ENCODE results near the gene TMTC1. TPM values are rescaled to one million over a fixed set of nuclear protein-coding genes. Genes with fewer than 3 reads are reported as not detected.
"Not testable (repeated sequence)": the region's sequence is repeated elsewhere in the genome, so short reads cannot be mapped to it uniquely, and the experiment has no call there.

TMTC1 gene
- total RNA-seq, 4 donors from 2014 or later, result 16.6 to 47.8 (median 25.6) TPM

- no peaks in the 10 kb centered on the region for H3K9me3 ChIP-seq
- 60 to 84% methylated on average over 4 of the region's 4 CpGs for WGBS, 2 donors
- peaks cover 4 to 5% of the 10 kb centered on the region in 2 donors for H3K4me1 ChIP-seq
- H3K27me3 ChIP-seq, result no peaks in the 10 kb centered on the region
- TF ChIP-seq, protein P1, sequence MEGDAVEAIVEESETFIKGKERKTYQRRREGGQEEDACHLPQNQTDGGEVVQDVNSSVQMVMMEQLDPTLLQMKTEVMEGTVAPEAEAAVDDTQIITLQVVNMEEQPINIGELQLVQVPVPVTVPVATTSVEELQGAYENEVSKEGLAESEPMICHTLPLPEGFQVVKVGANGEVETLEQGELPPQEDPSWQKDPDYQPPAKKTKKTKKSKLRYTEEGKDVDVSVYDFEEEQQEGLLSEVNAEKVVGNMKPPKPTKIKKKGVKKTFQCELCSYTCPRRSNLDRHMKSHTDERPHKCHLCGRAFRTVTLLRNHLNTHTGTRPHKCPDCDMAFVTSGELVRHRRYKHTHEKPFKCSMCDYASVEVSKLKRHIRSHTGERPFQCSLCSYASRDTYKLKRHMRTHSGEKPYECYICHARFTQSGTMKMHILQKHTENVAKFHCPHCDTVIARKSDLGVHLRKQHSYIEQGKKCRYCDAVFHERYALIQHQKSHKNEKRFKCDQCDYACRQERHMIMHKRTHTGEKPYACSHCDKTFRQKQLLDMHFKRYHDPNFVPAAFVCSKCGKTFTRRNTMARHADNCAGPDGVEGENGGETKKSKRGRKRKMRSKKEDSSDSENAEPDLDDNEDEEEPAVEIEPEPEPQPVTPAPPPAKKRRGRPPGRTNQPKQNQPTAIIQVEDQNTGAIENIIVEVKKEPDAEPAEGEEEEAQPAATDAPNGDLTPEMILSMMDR (IDR thresholded peaks at IDR 0.05), result no peak
- no peak for TF ChIP-seq POLR2A (IDR thresholded peaks at IDR 0.05)
- no peak for DNase-seq
- H3K27ac ChIP-seq, result no peak overlapping the region
- intact Hi-C loops (cut with DNase I), result no loop called here
- no peaks in the 10 kb centered on the region for H3K36me3 ChIP-seq
- no peak overlapping the region for H3K4me3 ChIP-seq (replicated peaks in 1 of 3)
Observed at GRCh38 chr12:29559198-29559597, 224.5 kb downstream of the TMTC1 start.

GRCh38 chr12:29556363-29556762, 227.4 kb downstream of the TMTC1 start:
- H3K4me3 ChIP-seq (replicated peaks in 1 of 3), result no peak overlapping the region
- intact Hi-C loops (cut with DNase I), result no loop called here
- TF ChIP-seq, protein P1 (IDR thresholded peaks at IDR 0.05), result no peak
- no peak for TF ChIP-seq POLR2A (IDR thresholded peaks at IDR 0.05)

GRCh38 chr12:29555451-29555850, 228.3 kb downstream of the TMTC1 start:
- H3K27ac ChIP-seq; H3K4me1 ChIP-seq; intact Hi-C loops (cut with DNase I); H3K4me3 ChIP-seq (replicated peaks in 1 of 3); H3K27me3 ChIP-seq; DNase-seq; H3K9me3 ChIP-seq; H3K36me3 ChIP-seq: not testable (repeated sequence)
- 96 to 98% methylated on average over 2 of the region's 2 CpGs for WGBS, 2 donors

More at GRCh38 chr12:29556363-29556762, 227.4 kb downstream of the TMTC1 start:
- H3K9me3 ChIP-seq, result no peaks in the 10 kb centered on the region
- H3K27ac ChIP-seq, result no peak overlapping the region
- H3K27me3 ChIP-seq, result no peaks in the 10 kb centered on the region
- H3K36me3 ChIP-seq, result no peaks in the 10 kb centered on the region
- no peaks in the 10 kb centered on the region for H3K4me1 ChIP-seq
- no peak for DNase-seq

DNA sequence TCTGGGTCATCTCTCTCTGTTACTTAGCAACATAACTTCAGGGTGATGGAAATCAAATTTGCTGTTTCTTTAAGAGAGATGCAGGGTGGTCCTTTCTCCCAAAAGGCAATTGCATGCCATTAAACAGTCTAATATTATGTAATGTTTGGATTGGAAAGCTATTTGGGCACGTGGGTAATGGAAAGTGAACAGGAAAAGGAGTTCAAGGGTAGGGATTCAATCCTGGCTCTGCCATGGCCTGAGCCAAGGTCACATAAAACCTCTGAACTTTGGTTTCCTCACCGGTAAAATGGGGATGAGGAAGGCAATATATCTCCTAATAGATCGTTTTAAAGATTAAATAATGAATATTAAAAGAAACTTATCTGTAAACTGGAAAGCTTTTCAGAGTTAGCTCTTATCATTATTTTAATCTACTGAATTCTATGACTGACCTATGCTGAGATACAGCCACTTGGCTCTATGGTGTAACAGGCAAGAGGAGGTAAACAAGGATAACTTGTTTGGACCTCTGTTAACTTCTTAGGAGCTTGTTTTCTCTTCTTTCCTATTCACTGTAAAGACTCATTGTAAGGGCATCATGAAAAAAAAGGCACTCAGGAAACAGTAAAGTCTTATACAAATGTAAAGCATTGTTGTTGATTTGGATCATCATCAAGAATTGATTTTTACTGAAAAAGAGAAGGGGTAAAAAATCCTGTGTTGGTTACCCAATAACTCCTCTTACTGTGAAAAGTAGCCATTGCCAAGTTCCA, 230.6 kb downstream of the TMTC1 start:
- 55 to 63% methylated on average over 3 of the region's 3 CpGs for WGBS, 2 donors
- Histone ChIP-seq H3K4me1 (no peaks in the 10 kb centered on the region), H3K27ac (no peak overlapping the region), H3K27me3 (no peaks in the 10 kb centered on the region), H3K9me3 (no peaks in the 10 kb centered on the region), H3K36me3 (no peaks in the 10 kb centered on the region), H3K4me3 (replicated peaks in 1 of 3) (no peak overlapping the region)
- no peak for DNase-seq
- intact Hi-C loops (cut with DNase I), result no loop called here
- TF ChIP-seq, protein P1 (IDR thresholded peaks at IDR 0.05), result no peak
- TF ChIP-seq POLR2A (IDR thresholded peaks at IDR 0.05), result no peak

GRCh38 chr12:29552324-29552927, 231.3 kb downstream of the TMTC1 start:
- no peaks in the 10 kb centered on the region for H3K4me1 ChIP-seq
- peak; percentile 29 to 66 for DNase-seq
- no peaks in the 10 kb centered on the region for H3K9me3 ChIP-seq
- intact Hi-C loops (cut with DNase I), result no loop called here
- TF ChIP-seq POLR2A (IDR thresholded peaks at IDR 0.05), result no peak
- TF ChIP-seq, protein P1 (IDR thresholded peaks at IDR 0.05), result peak; percentile 42 to 84 (median 53)
- no peak overlapping the region for H3K4me3 ChIP-seq (replicated peaks in 1 of 3)
- H3K27me3 ChIP-seq, result no peaks in the 10 kb centered on the region
- no peak overlapping the region for H3K27ac ChIP-seq
- 10 to 11% methylated on average over 1 of the region's 1 CpG for WGBS, 2 donors
- no peaks in the 10 kb centered on the region for H3K36me3 ChIP-seq
